Fibroblast of lung (primary cell): Measurements from ENCODE around the gene BACH1. TPM values are rescaled to one million over a fixed set of nuclear protein-coding genes. Genes with fewer than 3 reads are reported as not detected.

Experiments used
- DNase-seq, 2 donors: peaks; one replicate each; pipeline versions ENCODE4 v3.0.0 to v3.0.0-alpha.2; 2010; ENCODE audit warnings: low read depth in 2 of 2
- H2AFZ ChIP-seq: 2 replicates; pipeline ENCODE4 v1.5.1; 2012; ENCODE audit warnings: low read length, control low read depth, inconsistent platforms
- H3K27ac ChIP-seq: 2 replicates; pipeline ENCODE4 v1.5.1; 2011; ENCODE audit warnings: low read length, control low read depth; ENCODE audit not compliant: insufficient read depth
- H3K27me3 ChIP-seq: 2 replicates; pipeline ENCODE4 v1.5.1; 2011; ENCODE audit warnings: mild to moderate bottlenecking, low read length; ENCODE audit not compliant: control insufficient read depth, insufficient read depth
- H3K36me3 ChIP-seq: 2 replicates; pipeline ENCODE4 v1.5.1; 2011; ENCODE audit warnings: low read length; ENCODE audit not compliant: control insufficient read depth, insufficient read depth
- H3K4me1 ChIP-seq: 2 replicates; pipeline ENCODE4 v1.5.1; 2011; ENCODE audit warnings: low read length; ENCODE audit not compliant: control insufficient read depth, insufficient read depth; ENCODE audit errors: extremely low read depth
- H3K4me2 ChIP-seq: 2 replicates; pipeline ENCODE4 v1.5.1; 2011; ENCODE audit warnings: low read length, control low read depth; ENCODE audit not compliant: insufficient read depth; ENCODE audit errors: extremely low read depth
- H3K4me3 ChIP-seq, 4 experiments: fragments of 200-600 bp in 1 of 4; sonication (generic) in 1 of 4; replicated peaks in 1 of 4; 2 replicates each; pipeline ENCODE4 v1.5.1; 2011 to 2016; ENCODE audit warnings: low read length in 4 of 4, low read depth in 3 of 4, mild to moderate bottlenecking in 3 of 4, control low read depth in 2 of 4, inconsistent platforms in 1 of 4, mixed read lengths in 1 of 4; ENCODE audit not compliant: insufficient read depth in 1 of 4; ENCODE audit errors: control extremely low read depth in 1 of 4
- H3K79me2 ChIP-seq: 2 replicates; pipeline ENCODE4 v1.5.1; 2012; ENCODE audit warnings: mild to moderate bottlenecking, low read length, inconsistent platforms; ENCODE audit not compliant: control insufficient read depth, insufficient read depth
- H3K9ac ChIP-seq: 2 replicates; pipeline ENCODE4 v1.5.1; 2011; ENCODE audit warnings: mild to moderate bottlenecking, low read length, control low read depth; ENCODE audit not compliant: insufficient read depth
- H3K9me3 ChIP-seq: 2 replicates; pipeline ENCODE4 v1.5.1; 2012; ENCODE audit warnings: low read depth, low read length; ENCODE audit not compliant: control insufficient read depth, insufficient read depth
- H4K20me1 ChIP-seq: 2 replicates; pipeline ENCODE4 v1.5.1; 2011; ENCODE audit warnings: low read length; ENCODE audit not compliant: control insufficient read depth, insufficient read depth; ENCODE audit errors: extremely low read depth
- EZH2 ChIP-seq: IDR thresholded peaks from 2 replicates; pipeline ENCODE4 v1.5.1; 2012; ENCODE audit warnings: low read length, control low read depth, mild to moderate bottlenecking; ENCODE audit errors: missing control alignments
- polyA plus RNA-seq, 2 donors: library from polyadenylated mRNA; depleted of rRNA in 1 of 2; stranded (reverse) in 1 of 2; unstranded in 1 of 2; fragments of >200 nt; gene quantifications; 2 replicates each; pipeline ENCODE4 v1.2.1, GENCODE V29; 2011 to 2012; ENCODE audit warnings: missing spikeins in 1 of 2
- total RNA-seq: library from RNA; depleted of rRNA; stranded (reverse); fragments of >200 nt; gene quantifications from 2 replicates; pipeline ENCODE4 v1.2.1, GENCODE V29; 2014
- TF ChIP-seq, protein P1 (sequence below), 2 donors: IDR thresholded peaks in 1 of 2; conservative IDR thresholded peaks in 1 of 2; 1 replicate in 1 of 2; 2 replicates in 1 of 2; pipeline ENCODE4 v1.5.1; 2011 to 2012; ENCODE audit warnings: low read length in 2 of 2, control low read depth in 1 of 2, inconsistent platforms in 1 of 2, low read depth in 1 of 2, mild to moderate bottlenecking in 1 of 2

BACH1 gene
- total and polyA plus RNA-seq, 2 donors (not counting 1 experiment from before 2014, with no cell fraction given) = 38.2 to 127 TPM

GRCh38 chr21:29290240-29290639 lies 8.5 kb upstream of the BACH1 start:
- no peaks in the 10 kb centered on the region for H3K4me1 ChIP-seq
- no peak for DNase-seq
- H3K4me3 ChIP-seq = no peak overlapping the region
- no peaks in the 10 kb centered on the region for H3K36me3 ChIP-seq
- no peak overlapping the region for H3K9ac ChIP-seq
- H3K9me3 ChIP-seq = no peaks in the 10 kb centered on the region
- TF ChIP-seq, protein P1, sequence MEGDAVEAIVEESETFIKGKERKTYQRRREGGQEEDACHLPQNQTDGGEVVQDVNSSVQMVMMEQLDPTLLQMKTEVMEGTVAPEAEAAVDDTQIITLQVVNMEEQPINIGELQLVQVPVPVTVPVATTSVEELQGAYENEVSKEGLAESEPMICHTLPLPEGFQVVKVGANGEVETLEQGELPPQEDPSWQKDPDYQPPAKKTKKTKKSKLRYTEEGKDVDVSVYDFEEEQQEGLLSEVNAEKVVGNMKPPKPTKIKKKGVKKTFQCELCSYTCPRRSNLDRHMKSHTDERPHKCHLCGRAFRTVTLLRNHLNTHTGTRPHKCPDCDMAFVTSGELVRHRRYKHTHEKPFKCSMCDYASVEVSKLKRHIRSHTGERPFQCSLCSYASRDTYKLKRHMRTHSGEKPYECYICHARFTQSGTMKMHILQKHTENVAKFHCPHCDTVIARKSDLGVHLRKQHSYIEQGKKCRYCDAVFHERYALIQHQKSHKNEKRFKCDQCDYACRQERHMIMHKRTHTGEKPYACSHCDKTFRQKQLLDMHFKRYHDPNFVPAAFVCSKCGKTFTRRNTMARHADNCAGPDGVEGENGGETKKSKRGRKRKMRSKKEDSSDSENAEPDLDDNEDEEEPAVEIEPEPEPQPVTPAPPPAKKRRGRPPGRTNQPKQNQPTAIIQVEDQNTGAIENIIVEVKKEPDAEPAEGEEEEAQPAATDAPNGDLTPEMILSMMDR (conservative IDR thresholded peaks at IDR 0.05 in 1 of 2, IDR thresholded peaks at IDR 0.05 in 1 of 2; ENCODE audit: low read depth in 1 of 2, low read length in 2 of 2) = no peak
- no peak for TF ChIP-seq EZH2
- H2AFZ ChIP-seq = no peak overlapping the region
- H3K79me2 ChIP-seq = no peaks in the 10 kb centered on the region
- no peaks in the 10 kb centered on the region for H3K27me3 ChIP-seq
- no peak overlapping the region for H3K4me2 ChIP-seq
- H3K27ac ChIP-seq = no peak overlapping the region
- no peaks in the 10 kb centered on the region for H4K20me1 ChIP-seq

DNA sequence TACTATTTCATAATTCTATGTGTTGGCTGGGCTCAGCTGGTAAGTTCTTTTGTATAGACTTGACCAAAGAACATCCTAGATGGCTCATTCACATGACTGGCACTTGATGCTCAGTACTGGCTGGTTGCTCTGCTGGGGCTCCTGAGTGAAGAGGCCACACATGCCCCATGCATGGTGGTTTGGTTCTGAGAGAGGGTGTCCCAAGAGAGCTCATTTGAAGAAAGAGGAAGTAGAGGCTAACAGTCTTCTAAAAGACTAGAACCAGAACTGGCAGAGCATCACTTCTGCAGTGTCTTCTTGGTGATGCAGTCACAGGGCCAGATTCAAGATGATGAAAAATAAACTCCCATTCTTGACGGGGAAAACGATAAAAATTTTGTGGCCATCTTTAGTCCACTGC lies 5.2 kb upstream of the BACH1 start:
- no peaks in the 10 kb centered on the region for H3K27me3 ChIP-seq
- no peak overlapping the region for H3K4me2 ChIP-seq
- TF ChIP-seq, protein P1 (conservative IDR thresholded peaks at IDR 0.05 in 1 of 2, IDR thresholded peaks at IDR 0.05 in 1 of 2; ENCODE audit: low read depth in 1 of 2, low read length in 2 of 2) = no peak
- TF ChIP-seq EZH2 = no peak
- DNase-seq = no peak
- H3K9ac ChIP-seq = no peak overlapping the region
- H3K4me1 ChIP-seq = no peaks in the 10 kb centered on the region
- H3K27ac ChIP-seq = no peak overlapping the region
- H3K79me2 ChIP-seq = no peaks in the 10 kb centered on the region
- no peaks in the 10 kb centered on the region for H3K9me3 ChIP-seq
- no peak overlapping the region for H2AFZ ChIP-seq
- H4K20me1 ChIP-seq = no peaks in the 10 kb centered on the region
- H3K36me3 ChIP-seq = no peaks in the 10 kb centered on the region
- no peak overlapping the region for H3K4me3 ChIP-seq

DNA sequence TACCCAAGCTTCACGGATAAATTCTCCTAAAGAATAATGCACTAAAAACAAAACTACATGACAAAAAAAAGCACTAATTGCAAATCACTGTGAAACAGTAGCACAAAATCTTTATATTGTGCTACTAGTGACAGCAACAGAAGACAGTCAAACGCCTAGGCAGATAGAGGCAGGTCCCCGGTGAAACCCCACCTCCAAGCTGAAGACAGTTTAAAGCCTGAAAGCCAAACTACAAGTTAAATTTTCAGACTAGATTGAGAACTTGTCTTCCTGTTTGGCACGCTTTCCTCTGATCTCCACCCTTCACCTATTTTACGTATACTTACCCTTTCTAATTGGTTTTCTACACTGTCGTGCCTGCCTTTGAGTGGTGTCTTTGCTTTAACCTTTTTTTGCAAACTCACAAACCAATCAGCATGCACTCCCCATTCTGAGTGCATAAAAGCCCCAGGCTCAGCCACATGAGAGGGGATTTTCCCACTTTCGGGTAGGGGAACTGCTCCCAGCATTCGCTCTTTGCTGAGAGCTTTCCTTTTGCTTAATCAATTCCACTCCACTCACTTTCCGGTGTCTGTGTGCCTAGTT lies 3.6 kb upstream of the BACH1 start:
- H3K27ac ChIP-seq = no peak overlapping the region
- no peaks in the 10 kb centered on the region for H4K20me1 ChIP-seq
- no peaks in the 10 kb centered on the region for H3K4me1 ChIP-seq
- H2AFZ ChIP-seq = no peak overlapping the region
- no peaks in the 10 kb centered on the region for H3K36me3 ChIP-seq
- H3K4me2 ChIP-seq = no peak overlapping the region
- no peak overlapping the region for H3K4me3 ChIP-seq
- H3K79me2 ChIP-seq = peaks cover 10% of the 10 kb centered on the region
- H3K27me3 ChIP-seq = no peaks in the 10 kb centered on the region
- no peak overlapping the region for H3K9ac ChIP-seq
- no peak for DNase-seq
- no peak for TF ChIP-seq EZH2
- TF ChIP-seq, protein P1 (conservative IDR thresholded peaks at IDR 0.05 in 1 of 2, IDR thresholded peaks at IDR 0.05 in 1 of 2; ENCODE audit: low read depth in 1 of 2, low read length in 2 of 2) = no peak
- no peaks in the 10 kb centered on the region for H3K9me3 ChIP-seq
